ENCODE data around the gene CACNG1. TPM values are rescaled to one million over a fixed set of nuclear protein-coding genes. Genes with fewer than 3 reads are reported as not detected.

CACNG1 gene
- polyA plus RNA-seq, 1 donor (not counting 4 experiments of a cell fraction or from before 2014, with no cell fraction given) = not detected

- Histone ChIP-seq H3K9ac (ENCODE audit: control insufficient read depth, extremely low read depth, insufficient read depth, low read length) (no peak overlapping the region), H3K4me2 (ENCODE audit: control insufficient read depth, extremely low read depth, insufficient read depth, low read depth, low read length) (no peak overlapping the region), H3K36me3 (ENCODE audit: control insufficient read depth in 2 of 2, extremely low read depth in 1 of 2, insufficient read depth in 2 of 2, low read length in 2 of 2) (no peaks in the 10 kb centered on the region), H3K9me3 (ENCODE audit: control insufficient read depth, low read depth, low read length) (no peaks in the 10 kb centered on the region), H3K27me3 (ENCODE audit: control insufficient read depth, extremely low read depth, insufficient read depth, low read length) (peaks cover 4% of the 10 kb centered on the region), H4K20me1 (ENCODE audit: control insufficient read depth, extremely low read depth, insufficient read depth, low read length) (no peaks in the 10 kb centered on the region), H3K79me2 (ENCODE audit: control insufficient read depth, insufficient read depth, low read length) (no peaks in the 10 kb centered on the region), H3K9me1 (ENCODE audit: control insufficient read depth, extremely low read depth, insufficient read depth, low read length) (no peaks in the 10 kb centered on the region), H3K4me1 (ENCODE audit: control insufficient read depth, extremely low read depth, insufficient read depth, low read length) (no peaks in the 10 kb centered on the region), H3K4me3 (ENCODE audit: control insufficient read depth in 2 of 3, extremely low read depth in 1 of 3, insufficient read depth in 2 of 3, low read depth in 1 of 3, low read length in 3 of 3) (no peak overlapping the region), H3K27ac (ENCODE audit: control insufficient read depth, insufficient read depth, low read length) (no peak overlapping the region), H2AFZ (ENCODE audit: control insufficient read depth, low read length) (no peak overlapping the region)
- TF ChIP-seq EZH2 (IDR thresholded peaks at IDR 0.05; ENCODE audit: low read length) (no peak), CTCF (optimal IDR thresholded peaks at IDR 0.05 in 1 of 3, IDR thresholded peaks at IDR 0.05 in 1 of 3, conservative IDR thresholded peaks at IDR 0.05 in 1 of 3; ENCODE audit: extremely low read depth in 1 of 3, insufficient read depth in 2 of 3, low read length in 3 of 3) (no peak)
- FAIRE-seq = no peak
- dilution Hi-C loops (cut with MboI; ENCODE audit: extremely low pct_ligation_motif_present, low sequenced_read_pairs) = no loop called here
- no peak for DNase-seq (ENCODE audit: low read depth, low spot score)
Observed at GRCh38 chr17:67051155-67051538, 6.8 kb downstream of the CACNG1 start.

GRCh38 chr17:67051837-67052236, 7.5 kb downstream of the CACNG1 start:
- Histone ChIP-seq H3K4me3 (ENCODE audit: control insufficient read depth in 2 of 3, extremely low read depth in 1 of 3, insufficient read depth in 2 of 3, low read depth in 1 of 3, low read length in 3 of 3) (no peak overlapping the region), H3K36me3 (ENCODE audit: control insufficient read depth in 2 of 2, extremely low read depth in 1 of 2, insufficient read depth in 2 of 2, low read length in 2 of 2) (no peaks in the 10 kb centered on the region), H3K79me2 (ENCODE audit: control insufficient read depth, insufficient read depth, low read length) (no peaks in the 10 kb centered on the region), H3K9ac (ENCODE audit: control insufficient read depth, extremely low read depth, insufficient read depth, low read length) (no peak overlapping the region), H4K20me1 (ENCODE audit: control insufficient read depth, extremely low read depth, insufficient read depth, low read length) (no peaks in the 10 kb centered on the region), H3K9me3 (ENCODE audit: control insufficient read depth, low read depth, low read length) (no peaks in the 10 kb centered on the region), H3K4me1 (ENCODE audit: control insufficient read depth, extremely low read depth, insufficient read depth, low read length) (no peaks in the 10 kb centered on the region), H3K27me3 (ENCODE audit: control insufficient read depth, extremely low read depth, insufficient read depth, low read length) (peaks cover 4% of the 10 kb centered on the region), H3K4me2 (ENCODE audit: control insufficient read depth, extremely low read depth, insufficient read depth, low read depth, low read length) (no peak overlapping the region), H3K27ac (ENCODE audit: control insufficient read depth, insufficient read depth, low read length) (no peak overlapping the region), H2AFZ (ENCODE audit: control insufficient read depth, low read length) (no peak overlapping the region), H3K9me1 (ENCODE audit: control insufficient read depth, extremely low read depth, insufficient read depth, low read length) (no peaks in the 10 kb centered on the region)
- no peak for FAIRE-seq
- no peak for TF ChIP-seq CTCF (optimal IDR thresholded peaks at IDR 0.05 in 1 of 3, IDR thresholded peaks at IDR 0.05 in 1 of 3, conservative IDR thresholded peaks at IDR 0.05 in 1 of 3; ENCODE audit: extremely low read depth in 1 of 3, insufficient read depth in 2 of 3, low read length in 3 of 3)
- no peak for TF ChIP-seq EZH2 (IDR thresholded peaks at IDR 0.05; ENCODE audit: low read length)
- dilution Hi-C loops (cut with MboI; ENCODE audit: extremely low pct_ligation_motif_present, low sequenced_read_pairs) = no loop called here
- no peak for DNase-seq (ENCODE audit: low read depth, low spot score)

Measured in keratinocyte (primary cell).